PC-9 (cell line): ENCODE measurements around the gene DMTF1. TPM values are rescaled to one million over a fixed set of nuclear protein-coding genes. Genes with fewer than 3 reads are reported as not detected.

ENCODE experiments used
- BruUV-seq: library from RNA; stranded (reverse); fragments of 400-500 nt; replicated peaks from 2 replicates; lab custom pipeline; 2021; lab: Mats Ljungman, UMichigan
- CTCF ChIA-PET: fragments of 300-600 bp; sonication (Branson Sonifier 250); formaldehyde crosslinking; loops from one replicate; lab custom pipeline; 2022; ENCODE audit warnings: antibody characterized with exemption; lab: Charles Lee
- POLR2A ChIA-PET: fragments of 300-600 bp; sonication (Branson Sonifier 250); formaldehyde crosslinking; loops from one replicate; lab custom pipeline; 2022; ENCODE audit warnings: antibody characterized with exemption; ENCODE audit not compliant: unreplicated experiment; lab: Charles Lee
- DNase-seq, 2 experiments: peaks; one replicate each; pipeline versions ENCODE4 v3.0.0 to v3.0.0-alpha.2; 2015 to 2022; ENCODE audit warnings: mixed read lengths in 1 of 2
- H2AFZ ChIP-seq: fragments of 200-600 bp; sonication (generic); 2 replicates; pipeline ENCODE4 v1.8.1; 2017; ENCODE audit warnings: antibody characterized with exemption
- H3F3A ChIP-seq: fragments of 200-600 bp; sonication (generic); 2 replicates; pipeline ENCODE4 v1.8.1; 2017; ENCODE audit warnings: antibody characterized with exemption, mild to moderate bottlenecking, low read depth; ENCODE audit not compliant: insufficient read depth
- H3K27ac ChIP-seq: fragments of 200-600 bp; sonication (generic); 2 replicates; pipeline ENCODE4 v1.6.1; 2016; ENCODE audit warnings: mixed run types
- H3K27me3 ChIP-seq: fragments of 200-600 bp; sonication (generic); 2 replicates; pipeline ENCODE4 v1.6.1; 2016; ENCODE audit warnings: low read depth, mixed run types; ENCODE audit not compliant: insufficient read depth
- H3K36me3 ChIP-seq: fragments of 200-600 bp; sonication (generic); 2 replicates; pipeline ENCODE4 v1.6.1; 2016; ENCODE audit warnings: low read depth, mixed run types
- H3K4me1 ChIP-seq: fragments of 200-600 bp; sonication (generic); replicated peaks from 2 replicates; pipeline ENCODE4 v1.6.1; 2016; ENCODE audit warnings: mixed run types; ENCODE audit not compliant: insufficient read depth
- H3K4me2 ChIP-seq: fragments of 200-600 bp; sonication (generic); 2 replicates; pipeline ENCODE4 v1.6.1; 2017; ENCODE audit warnings: mixed run types
- H3K4me3 ChIP-seq: fragments of 200-600 bp; sonication (generic); 2 replicates; pipeline ENCODE4 v1.6.1; 2016; ENCODE audit warnings: mixed run types
- H3K79me2 ChIP-seq: fragments of 200-600 bp; sonication (generic); 2 replicates; pipeline ENCODE4 v1.6.1; 2017; ENCODE audit warnings: low read depth, mixed run types
- H3K9me2 ChIP-seq: fragments of 200-600 bp; sonication (generic); 2 replicates; pipeline ENCODE4 v1.8.1; 2017; ENCODE audit warnings: mild to moderate bottlenecking; ENCODE audit not compliant: insufficient read depth
- H3K9me3 ChIP-seq: fragments of 200-600 bp; sonication (generic); 2 replicates; pipeline ENCODE4 v1.8.1; 2016; ENCODE audit warnings: low read depth; ENCODE audit not compliant: insufficient read depth
- H4K20me1 ChIP-seq: fragments of 200-600 bp; sonication (generic); 2 replicates; pipeline ENCODE4 v1.8.1; 2017; ENCODE audit not compliant: insufficient read depth
- EZH2 ChIP-seq: fragments of 200-600 bp; sonication (generic); IDR thresholded peaks from 2 replicates; pipeline ENCODE4 v1.8.0; 2017; ENCODE audit warnings: antibody characterized with exemption, low read depth
- intact Hi-C: fragments of 100-400 bp; cut with micrococcal nuclease; formaldehyde crosslinking; loops from one replicate; pipeline ENCODE4 v1.10.0; 2022; ENCODE audit not compliant: unreplicated experiment
- total RNA-seq: library from RNA; stranded (reverse); gene quantifications from 2 replicates; pipeline ENCODE4 v1.2.3, GENCODE V29; 2021
- TF ChIP-seq, protein P1 (sequence below): fragments of 200-600 bp; sonication (generic); conservative IDR thresholded peaks from 2 replicates; pipeline ENCODE4 v1.6.1; 2017; ENCODE audit warnings: mixed run types, antibody characterized with exemption, mild to moderate bottlenecking, moderate library complexity

The DMTF1 gene
- total RNA-seq, 1 experiment from 2014 or later = 54.0 TPM

DNA sequence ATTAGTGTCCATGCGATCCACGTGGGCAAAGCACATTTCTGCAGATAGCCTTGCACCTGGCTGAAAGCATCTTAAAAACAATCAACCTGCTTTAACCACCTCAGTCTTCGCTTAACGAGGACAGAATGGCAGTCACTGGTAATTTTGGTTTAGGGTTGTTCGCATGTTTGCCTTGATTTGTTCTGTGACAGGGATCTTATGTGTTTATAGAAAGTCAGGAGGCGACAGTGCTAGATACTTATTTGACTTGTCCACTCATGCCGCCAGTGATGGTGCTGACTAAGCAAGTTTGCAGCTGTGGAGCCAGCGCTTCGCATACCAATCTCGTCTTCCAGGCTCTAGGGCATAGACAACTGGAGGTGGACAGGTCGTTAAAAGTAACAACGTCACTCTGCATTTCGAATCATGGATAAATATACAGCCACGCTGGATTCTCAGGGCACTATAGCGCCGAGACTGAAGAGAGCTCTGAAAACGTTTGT, 68.5 kb downstream of the DMTF1 start:
- ChIA-PET CTCF (no interaction called here), POLR2A (interaction anchor here (0.5 to 0.6 kb wide), 2 partner anchors 1021 to 1044 kb away, joined by 4 read pairs; no protein-coding TSS in a partner anchor)
- Histone ChIP-seq H2AFZ (peak overlapping the region; percentile 98), H3K4me1 (peaks cover 20% of the 10 kb centered on the region), H3K4me3 (peak overlapping the region; percentile 94), H4K20me1 (no peaks in the 10 kb centered on the region), H3K27me3 (no peaks in the 10 kb centered on the region), H3K9me2 (no peaks in the 10 kb centered on the region; the same call in 1 of the 2 replicates), H3F3A (0 out of 2 replicates have a peak, but pooled peaks cover 8% of the 10 kb centered on the region), H3K79me2 (0 out of 2 replicates have a peak, but pooled peaks cover 11% of the 10 kb centered on the region), H3K27ac (no peak overlapping the region), H3K9me3 (no peaks in the 10 kb centered on the region), H3K36me3 (no peaks in the 10 kb centered on the region), H3K4me2 (peak overlapping the region; percentile 95)
- no peak for DNase-seq
- intact Hi-C loops = loop anchor here (10.0 kb wide), 2 partner anchors 194 to 654 kb away; partner anchors contain the start of genes DBF4 and SLC25A40
- BruUV-seq = no TSS peak
- TF ChIP-seq, protein P1, sequence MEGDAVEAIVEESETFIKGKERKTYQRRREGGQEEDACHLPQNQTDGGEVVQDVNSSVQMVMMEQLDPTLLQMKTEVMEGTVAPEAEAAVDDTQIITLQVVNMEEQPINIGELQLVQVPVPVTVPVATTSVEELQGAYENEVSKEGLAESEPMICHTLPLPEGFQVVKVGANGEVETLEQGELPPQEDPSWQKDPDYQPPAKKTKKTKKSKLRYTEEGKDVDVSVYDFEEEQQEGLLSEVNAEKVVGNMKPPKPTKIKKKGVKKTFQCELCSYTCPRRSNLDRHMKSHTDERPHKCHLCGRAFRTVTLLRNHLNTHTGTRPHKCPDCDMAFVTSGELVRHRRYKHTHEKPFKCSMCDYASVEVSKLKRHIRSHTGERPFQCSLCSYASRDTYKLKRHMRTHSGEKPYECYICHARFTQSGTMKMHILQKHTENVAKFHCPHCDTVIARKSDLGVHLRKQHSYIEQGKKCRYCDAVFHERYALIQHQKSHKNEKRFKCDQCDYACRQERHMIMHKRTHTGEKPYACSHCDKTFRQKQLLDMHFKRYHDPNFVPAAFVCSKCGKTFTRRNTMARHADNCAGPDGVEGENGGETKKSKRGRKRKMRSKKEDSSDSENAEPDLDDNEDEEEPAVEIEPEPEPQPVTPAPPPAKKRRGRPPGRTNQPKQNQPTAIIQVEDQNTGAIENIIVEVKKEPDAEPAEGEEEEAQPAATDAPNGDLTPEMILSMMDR = no peak
- TF ChIP-seq EZH2 = no peak

DNA sequence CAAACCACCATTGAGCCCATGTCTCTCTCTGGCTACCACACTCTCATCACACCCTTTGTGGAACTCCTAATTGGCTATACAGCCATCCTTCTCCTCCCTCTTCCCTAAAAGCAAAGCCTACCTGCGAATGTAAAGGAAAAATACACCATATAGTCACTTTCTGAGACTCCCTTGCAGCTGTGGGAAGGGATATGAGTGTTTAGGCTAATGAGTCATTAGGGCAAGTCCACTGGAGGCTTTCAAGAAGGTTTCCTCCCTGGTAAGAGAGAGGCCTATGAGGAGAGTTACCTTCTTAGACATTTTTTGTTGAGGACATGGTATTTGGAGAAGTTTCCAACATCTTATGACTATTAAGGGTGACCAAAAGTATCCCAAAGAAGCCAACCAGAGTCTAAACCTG, 71.4 kb downstream of the DMTF1 start:
- CTCF ChIA-PET = no interaction called here
- 0 out of 2 replicates have a peak, but pooled peaks cover 4% of the 10 kb centered on the region for H3K79me2 ChIP-seq
- H3K4me2 ChIP-seq = no peak overlapping the region
- intact Hi-C loops = loop anchor here (10.0 kb wide), 2 partner anchors 191 to 651 kb away; partner anchors contain the start of genes DBF4 and SLC25A40
- peaks cover 13% of the 10 kb centered on the region for H3K4me1 ChIP-seq
- no peak overlapping the region for H3K27ac ChIP-seq
- POLR2A ChIA-PET = no interaction called here
- DNase-seq = no peak
- H3F3A ChIP-seq = 0 out of 2 replicates have a peak, but pooled peaks cover 8% of the 10 kb centered on the region
- no peaks in the 10 kb centered on the region for H4K20me1 ChIP-seq
- no TSS peak for BruUV-seq
- no peak for TF ChIP-seq EZH2
- TF ChIP-seq, protein P1 = no peak
- no peak overlapping the region for H3K4me3 ChIP-seq
- no peaks in the 10 kb centered on the region for H3K9me3 ChIP-seq
- H2AFZ ChIP-seq = no peak overlapping the region
- no peaks in the 10 kb centered on the region for H3K27me3 ChIP-seq
- H3K9me2 ChIP-seq = no peaks in the 10 kb centered on the region; the same call in 1 of the 2 replicates
- no peaks in the 10 kb centered on the region for H3K36me3 ChIP-seq

DNA sequence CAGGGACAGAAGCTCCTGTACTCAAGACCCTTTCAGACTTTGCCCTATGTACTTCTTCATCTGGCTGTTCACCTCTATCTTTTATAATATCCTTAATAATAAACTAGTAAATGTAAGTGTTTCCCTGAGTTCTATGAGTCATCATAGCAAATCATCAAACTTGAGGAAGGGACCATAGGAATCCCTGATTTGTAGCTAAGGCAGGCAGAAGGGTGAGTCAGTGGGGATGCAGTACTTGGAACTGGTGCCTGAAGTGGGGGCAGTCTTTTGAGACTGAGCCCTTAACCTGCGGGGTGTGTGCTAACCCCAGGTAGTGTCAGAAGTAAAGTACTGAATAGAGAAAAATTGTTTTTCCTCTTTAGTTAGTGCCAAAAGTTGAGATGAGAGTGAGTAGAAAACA, 73.4 kb downstream of the DMTF1 start:
- peak in 1 of 2 experiments; percentile 53 for DNase-seq
- no TSS peak for BruUV-seq

More for the DNA sequence above, 73.4 kb downstream of the DMTF1 start:
- H3K4me1 ChIP-seq = peaks cover 9% of the 10 kb centered on the region; the same call in 1 of the 2 replicates
- no peaks in the 10 kb centered on the region for H3F3A ChIP-seq
- H4K20me1 ChIP-seq = no peaks in the 10 kb centered on the region
- H3K79me2 ChIP-seq = no peaks in the 10 kb centered on the region
- H3K27ac ChIP-seq = no peak overlapping the region
- TF ChIP-seq EZH2 = no peak
- TF ChIP-seq, protein P1 = no peak
- no peak overlapping the region for H3K4me3 ChIP-seq
- POLR2A ChIA-PET = no interaction called here
- intact Hi-C loops = loop anchor here (10.0 kb wide), 2 partner anchors 189 to 649 kb away; partner anchors contain the start of genes DBF4 and SLC25A40
- H3K27me3 ChIP-seq = no peaks in the 10 kb centered on the region
- H3K9me2 ChIP-seq = no peaks in the 10 kb centered on the region; the same call in 1 of the 2 replicates
- no peak overlapping the region for H2AFZ ChIP-seq
- H3K36me3 ChIP-seq = no peaks in the 10 kb centered on the region
- CTCF ChIA-PET = no interaction called here
- H3K9me3 ChIP-seq = no peaks in the 10 kb centered on the region
- no peak overlapping the region for H3K4me2 ChIP-seq
